HAP-1 (cell line): ENCODE measurements around the gene GAB4.

Source experiments
- DNase-seq, 2 experiments: peaks; one replicate each; pipeline ENCODE4 v3.0.0-alpha.2; 2016 to 2020; ENCODE audit warnings: low spot score in 2 of 2
- H3K27me3 ChIP-seq: fragments of 250-450 bp; sonication (Bioruptor Pico); 2 replicates; pipeline ENCODE4 v1.5.1; 2020; ENCODE audit warnings: low read depth, mild to moderate bottlenecking, moderate library complexity
- H3K36me3 ChIP-seq: fragments of 250-450 bp; sonication (Bioruptor Pico); replicated peaks from 2 replicates; pipeline ENCODE4 v1.5.1; 2020; ENCODE audit warnings: mild to moderate bottlenecking
- H3K4me1 ChIP-seq: fragments of 250-450 bp; sonication (Bioruptor Pico); 2 replicates; pipeline ENCODE4 v1.5.1; 2020; ENCODE audit warnings: mild to moderate bottlenecking
- H3K4me3 ChIP-seq: fragments of 250-450 bp; sonication (Bioruptor Pico); 2 replicates; pipeline ENCODE4 v1.5.1; 2020; ENCODE audit warnings: mild to moderate bottlenecking, moderate library complexity
- H3K9me3 ChIP-seq: fragments of 250-450 bp; sonication (Bioruptor Pico); 2 replicates; pipeline ENCODE4 v1.5.1; 2020; ENCODE audit warnings: mild to moderate bottlenecking, moderate library complexity
- in situ Hi-C: fragments of 300-500 bp; cut with MboI; formaldehyde crosslinking; loops from 3 replicates; pipeline ENCODE4 v1.14.3; 2020; ENCODE audit warnings: low sequenced_read_pairs, inconsistent platforms, mixed read lengths

GAB4 gene

DNA sequence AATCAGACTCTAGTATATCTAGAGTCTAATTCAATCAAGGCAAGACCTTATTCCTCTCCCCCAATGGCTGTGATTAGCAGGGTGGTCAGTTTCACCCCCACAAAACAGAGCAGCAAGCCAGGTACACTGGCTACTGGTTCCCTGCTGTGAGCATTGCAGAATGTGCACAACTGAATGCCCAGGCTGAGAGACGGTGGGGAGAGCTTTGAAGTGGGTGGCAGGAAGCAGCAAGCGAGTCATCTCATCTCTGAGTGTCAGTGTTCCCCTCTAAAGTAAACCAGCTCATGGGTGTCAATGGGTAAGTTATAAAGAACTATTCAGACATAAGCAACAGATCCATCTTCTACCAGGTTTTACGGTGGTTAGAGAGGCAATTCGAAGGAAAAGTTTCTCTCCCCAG lies 37.6 kb downstream of the GAB4 start:
- in situ Hi-C loops: no loop called here
- Histone ChIP-seq H3K27me3 (no peaks in the 10 kb centered on the region), H3K4me3 (no peak overlapping the region), H3K4me1 (no peaks in the 10 kb centered on the region), H3K36me3 (no peaks in the 10 kb centered on the region), H3K9me3 (no peaks in the 10 kb centered on the region)
- no peak for DNase-seq

GRCh38 chr22:16969508-16970327 lies 38.3 kb downstream of the GAB4 start:
- H3K4me3 ChIP-seq: no peak overlapping the region
- in situ Hi-C loops: no loop called here

GRCh38 chr22:16968218-16968595 lies 39.8 kb downstream of the GAB4 start:
- no peak for DNase-seq

More at GRCh38 chr22:16969508-16970327, 38.3 kb downstream of the GAB4 start:
- Histone ChIP-seq H3K4me1 (no peaks in the 10 kb centered on the region), H3K9me3 (no peaks in the 10 kb centered on the region), H3K36me3 (no peaks in the 10 kb centered on the region), H3K27me3 (no peaks in the 10 kb centered on the region)
- no peak for DNase-seq

GRCh38 chr22:16967453-16968217 lies 40.4 kb downstream of the GAB4 start:
- Histone ChIP-seq H3K9me3 (no peaks in the 10 kb centered on the region), H3K4me1 (no peaks in the 10 kb centered on the region), H3K27me3 (no peaks in the 10 kb centered on the region), H3K4me3 (no peak overlapping the region), H3K36me3 (no peaks in the 10 kb centered on the region)
- no peak for DNase-seq
- in situ Hi-C loops: no loop called here

More at GRCh38 chr22:16968218-16968595, 39.8 kb downstream of the GAB4 start:
- H3K9me3 ChIP-seq: no peaks in the 10 kb centered on the region
- in situ Hi-C loops: no loop called here
- H3K27me3 ChIP-seq: no peaks in the 10 kb centered on the region
- H3K4me1 ChIP-seq: no peaks in the 10 kb centered on the region
- no peak overlapping the region for H3K4me3 ChIP-seq
- no peaks in the 10 kb centered on the region for H3K36me3 ChIP-seq

DNA sequence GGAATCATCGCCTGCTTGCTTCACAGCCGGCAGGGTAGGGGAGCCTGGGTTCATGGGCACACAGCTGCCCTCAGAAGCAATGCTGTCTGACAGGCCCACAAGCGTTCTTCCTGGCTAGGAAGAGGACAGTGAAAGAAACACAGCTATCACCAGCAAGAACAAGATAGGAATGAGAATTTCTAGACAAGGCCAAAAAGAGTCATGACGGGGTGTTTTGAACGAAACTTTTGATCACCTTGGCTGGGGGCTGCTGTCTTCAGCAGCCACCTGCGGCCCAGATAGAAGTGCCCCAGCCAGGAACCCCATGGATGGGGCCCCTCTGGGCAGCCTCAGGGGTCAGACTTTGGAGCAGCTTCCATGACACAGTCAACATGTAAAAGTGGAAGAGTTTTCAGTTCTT lies 41.8 kb downstream of the GAB4 start:
- Histone ChIP-seq H3K36me3 (no peaks in the 10 kb centered on the region), H3K4me3 (no peak overlapping the region), H3K4me1 (no peaks in the 10 kb centered on the region), H3K27me3 (no peaks in the 10 kb centered on the region), H3K9me3 (no peaks in the 10 kb centered on the region)
- no peak for DNase-seq
- in situ Hi-C loops: no loop called here

DNA sequence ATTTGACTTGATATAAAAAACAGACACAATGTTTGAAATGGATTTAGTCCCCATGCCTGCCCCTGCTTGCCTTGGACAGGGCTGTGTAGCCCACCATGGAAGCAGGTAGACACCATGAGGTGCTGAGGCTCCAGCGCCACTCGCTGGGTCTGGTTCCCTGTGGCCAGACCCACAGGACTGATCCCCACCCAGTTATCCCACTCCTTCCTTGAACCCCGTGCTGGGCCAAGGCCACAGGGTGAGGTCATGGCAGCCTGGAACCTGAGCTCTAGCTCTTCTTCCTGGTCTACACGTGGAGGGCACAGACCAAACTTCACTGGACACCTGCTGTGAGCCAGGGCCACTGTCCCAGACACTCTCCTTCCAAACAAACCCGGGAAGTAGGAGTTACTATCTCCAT lies 42.5 kb downstream of the GAB4 start:
- Histone ChIP-seq H3K4me1 (no peaks in the 10 kb centered on the region), H3K9me3 (no peaks in the 10 kb centered on the region), H3K27me3 (no peaks in the 10 kb centered on the region), H3K36me3 (no peaks in the 10 kb centered on the region), H3K4me3 (no peak overlapping the region)
- in situ Hi-C loops: no loop called here
- no peak for DNase-seq

- no peak for DNase-seq
- in situ Hi-C loops: no loop called here
- H3K4me1 ChIP-seq: no peaks in the 10 kb centered on the region
- H3K27me3 ChIP-seq: no peaks in the 10 kb centered on the region
- no peaks in the 10 kb centered on the region for H3K9me3 ChIP-seq
- no peak overlapping the region for H3K4me3 ChIP-seq
- H3K36me3 ChIP-seq: no peaks in the 10 kb centered on the region
These were observed 42.9 kb downstream of the GAB4 start for GRCh38 chr22:16965083-16965482.

DNA sequence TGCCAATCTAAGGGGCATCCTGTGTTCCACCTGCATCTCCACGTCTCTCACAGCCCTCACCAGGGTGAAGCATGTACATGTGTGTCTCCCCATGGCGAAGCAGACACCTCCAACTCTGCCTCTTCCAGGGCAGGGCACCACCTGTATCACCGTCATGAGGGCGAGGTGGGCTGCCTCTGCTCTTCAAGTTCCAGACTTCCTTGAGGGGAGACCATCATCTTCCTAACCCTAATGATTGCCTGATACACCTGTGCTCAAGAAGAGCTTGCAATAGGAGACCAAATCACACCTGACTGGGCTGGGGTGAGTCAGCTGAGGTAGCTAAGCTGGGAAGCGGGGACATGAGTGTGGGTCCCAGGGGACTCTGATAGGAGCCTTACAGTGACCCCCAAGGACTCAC lies 43.7 kb downstream of the GAB4 start:
- in situ Hi-C loops: no loop called here
- no peak overlapping the region for H3K4me3 ChIP-seq
- DNase-seq: no peak

GRCh38 chr22:16963189-16963945 lies 44.7 kb downstream of the GAB4 start:
- H3K4me1 ChIP-seq: no peaks in the 10 kb centered on the region
- no peak for DNase-seq
- in situ Hi-C loops: no loop called here
- no peaks in the 10 kb centered on the region for H3K9me3 ChIP-seq
- H3K27me3 ChIP-seq: no peaks in the 10 kb centered on the region
- no peaks in the 10 kb centered on the region for H3K36me3 ChIP-seq
- H3K4me3 ChIP-seq: no peak overlapping the region

More for the DNA sequence above, 43.7 kb downstream of the GAB4 start:
- H3K27me3 ChIP-seq: no peaks in the 10 kb centered on the region
- H3K4me1 ChIP-seq: no peaks in the 10 kb centered on the region
- no peaks in the 10 kb centered on the region for H3K9me3 ChIP-seq
- no peaks in the 10 kb centered on the region for H3K36me3 ChIP-seq

- no peak overlapping the region for H3K4me3 ChIP-seq
- H3K27me3 ChIP-seq: no peaks in the 10 kb centered on the region
- H3K9me3 ChIP-seq: no peaks in the 10 kb centered on the region
- no peaks in the 10 kb centered on the region for H3K4me1 ChIP-seq
- no peaks in the 10 kb centered on the region for H3K36me3 ChIP-seq
- DNase-seq: no peak
- in situ Hi-C loops: no loop called here
These were observed 45.5 kb downstream of the GAB4 start for GRCh38 chr22:16962501-16962900.

DNA sequence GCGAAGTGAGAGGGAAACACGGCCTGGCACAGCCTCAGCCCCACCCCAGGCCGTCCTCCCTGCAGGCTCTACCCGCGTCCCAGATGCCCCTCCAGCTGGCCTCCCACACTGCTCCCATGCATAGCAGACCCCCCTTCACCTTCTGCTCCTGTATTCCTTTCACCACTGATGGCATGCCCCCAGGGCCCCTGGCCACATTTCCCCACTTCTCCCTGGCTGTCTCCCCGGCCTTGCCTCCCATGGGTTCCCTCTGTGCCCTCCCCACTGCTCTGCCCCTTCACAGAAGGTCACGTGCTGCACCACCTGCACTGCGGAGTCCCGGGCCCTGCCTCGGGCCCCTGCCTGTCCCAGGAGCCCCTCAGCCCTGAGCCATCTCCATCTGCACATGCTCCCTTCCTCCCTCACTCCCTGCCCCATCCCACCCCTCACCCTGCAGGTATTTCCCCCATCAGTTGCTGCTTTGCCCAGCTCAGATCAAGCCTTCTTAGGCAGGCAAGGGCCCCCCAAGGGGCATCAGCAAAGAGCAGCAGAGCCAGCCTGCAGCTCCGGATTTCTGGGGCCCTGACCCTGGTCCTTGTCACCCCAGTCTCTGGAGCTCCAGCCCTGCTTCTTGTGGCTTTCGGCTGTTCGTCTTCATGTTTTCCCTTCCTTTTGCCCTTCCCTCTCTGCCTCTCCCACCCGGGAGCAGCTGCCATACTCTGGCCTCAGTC lies 46.4 kb downstream of the GAB4 start:
- Histone ChIP-seq H3K9me3 (no peaks in the 10 kb centered on the region), H3K4me3 (no peak overlapping the region), H3K36me3 (no peaks in the 10 kb centered on the region), H3K4me1 (no peaks in the 10 kb centered on the region), H3K27me3 (no peaks in the 10 kb centered on the region)
- DNase-seq: no peak
- in situ Hi-C loops: no loop called here

- Histone ChIP-seq H3K9me3 (no peaks in the 10 kb centered on the region), H3K4me1 (no peaks in the 10 kb centered on the region), H3K4me3 (no peak overlapping the region), H3K36me3 (no peaks in the 10 kb centered on the region), H3K27me3 (no peaks in the 10 kb centered on the region)
- in situ Hi-C loops: no loop called here
- DNase-seq: no peak
These were observed 47.2 kb downstream of the GAB4 start for GRCh38 chr22:16960884-16961249.

DNA sequence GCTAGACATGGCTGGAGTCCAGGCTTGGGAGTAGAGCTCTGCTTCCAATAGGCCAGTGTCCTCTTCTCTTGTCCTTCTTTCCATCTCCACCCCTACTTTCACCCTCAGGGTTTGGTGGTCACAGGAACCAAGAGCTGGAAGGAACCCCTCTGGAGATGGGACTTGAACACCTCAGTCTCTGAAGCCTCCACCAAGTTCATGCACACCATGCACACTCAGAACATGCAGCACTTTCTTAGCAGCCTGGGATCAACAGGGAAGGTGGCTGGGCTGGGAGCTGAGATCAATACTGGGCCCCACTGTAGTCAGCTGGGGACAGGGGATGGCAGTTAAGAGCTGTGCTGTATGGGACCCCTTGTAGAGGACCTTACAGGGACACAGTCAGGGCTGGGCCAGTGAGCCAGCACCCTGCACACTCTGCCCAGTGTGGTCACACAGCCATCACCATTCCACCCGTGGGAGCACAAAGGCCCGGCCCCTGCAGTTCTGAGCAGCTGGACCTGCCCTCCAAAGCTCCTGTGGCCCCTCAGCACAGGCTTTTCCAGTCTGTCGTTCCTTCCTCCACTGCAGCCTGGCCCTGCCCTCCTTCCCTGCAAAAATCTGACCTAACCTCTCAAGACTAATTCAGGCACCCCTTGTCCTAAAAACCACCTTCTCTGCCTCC lies 47.7 kb downstream of the GAB4 start:
- in situ Hi-C loops: no loop called here
- Histone ChIP-seq H3K4me1 (no peaks in the 10 kb centered on the region), H3K27me3 (no peaks in the 10 kb centered on the region), H3K36me3 (no peaks in the 10 kb centered on the region), H3K9me3 (no peaks in the 10 kb centered on the region), H3K4me3 (no peak overlapping the region)
- no peak for DNase-seq
